DMS 273 (cell line): Measurements from ENCODE around the gene ZIC4.
A peak's percentile ranks its signal among the peaks of the same experiment; 100 is the strongest.

Experiments used
- DNase-seq: peaks from one replicate; lab custom pipeline; 2025; ENCODE audit not compliant: unreplicated experiment; lab: John Stamatoyannopoulos, UW

ZIC4 gene

DNA sequence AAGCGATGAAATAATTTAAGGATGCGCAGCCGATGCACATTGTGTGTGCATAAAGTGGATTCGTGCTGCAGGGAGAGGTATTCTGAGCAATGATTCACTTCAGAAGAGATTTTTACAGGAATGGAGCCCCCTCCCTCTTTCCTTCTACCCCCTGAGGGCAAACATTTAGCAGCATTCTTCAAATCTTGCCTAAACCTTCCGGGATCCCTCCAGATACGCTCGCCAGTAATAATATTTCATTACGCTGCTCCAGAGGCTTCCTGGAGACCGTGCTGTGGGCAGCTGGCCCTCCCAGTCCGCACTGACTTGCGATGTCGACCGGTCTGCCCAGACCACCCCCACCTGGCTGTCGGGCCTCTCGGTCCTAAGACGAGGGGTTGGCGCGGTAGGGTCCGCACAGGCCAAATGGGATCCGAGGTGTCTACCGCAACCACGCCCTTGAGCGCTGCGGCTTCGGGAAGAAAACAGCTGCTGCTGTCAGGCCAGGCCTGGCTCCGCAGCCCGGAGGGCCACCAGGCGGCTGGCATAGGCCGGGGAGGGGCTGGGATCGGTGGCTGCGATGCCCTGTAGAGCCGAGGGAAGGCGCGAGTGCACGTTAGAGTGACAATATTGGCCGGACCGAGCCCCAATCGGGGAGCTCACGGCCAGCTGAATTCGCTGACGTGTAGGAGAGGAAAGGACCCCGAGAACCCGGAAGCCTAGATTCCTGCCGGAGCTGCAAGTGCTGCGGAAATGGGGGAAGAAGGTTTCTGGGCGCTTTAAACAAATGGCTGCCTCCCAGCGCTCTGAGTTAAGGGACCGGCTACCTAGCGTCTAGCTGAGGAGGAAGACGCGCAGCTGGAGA lies 14.3 kb downstream of the ZIC4 start:
- DNase-seq = no peak

DNA sequence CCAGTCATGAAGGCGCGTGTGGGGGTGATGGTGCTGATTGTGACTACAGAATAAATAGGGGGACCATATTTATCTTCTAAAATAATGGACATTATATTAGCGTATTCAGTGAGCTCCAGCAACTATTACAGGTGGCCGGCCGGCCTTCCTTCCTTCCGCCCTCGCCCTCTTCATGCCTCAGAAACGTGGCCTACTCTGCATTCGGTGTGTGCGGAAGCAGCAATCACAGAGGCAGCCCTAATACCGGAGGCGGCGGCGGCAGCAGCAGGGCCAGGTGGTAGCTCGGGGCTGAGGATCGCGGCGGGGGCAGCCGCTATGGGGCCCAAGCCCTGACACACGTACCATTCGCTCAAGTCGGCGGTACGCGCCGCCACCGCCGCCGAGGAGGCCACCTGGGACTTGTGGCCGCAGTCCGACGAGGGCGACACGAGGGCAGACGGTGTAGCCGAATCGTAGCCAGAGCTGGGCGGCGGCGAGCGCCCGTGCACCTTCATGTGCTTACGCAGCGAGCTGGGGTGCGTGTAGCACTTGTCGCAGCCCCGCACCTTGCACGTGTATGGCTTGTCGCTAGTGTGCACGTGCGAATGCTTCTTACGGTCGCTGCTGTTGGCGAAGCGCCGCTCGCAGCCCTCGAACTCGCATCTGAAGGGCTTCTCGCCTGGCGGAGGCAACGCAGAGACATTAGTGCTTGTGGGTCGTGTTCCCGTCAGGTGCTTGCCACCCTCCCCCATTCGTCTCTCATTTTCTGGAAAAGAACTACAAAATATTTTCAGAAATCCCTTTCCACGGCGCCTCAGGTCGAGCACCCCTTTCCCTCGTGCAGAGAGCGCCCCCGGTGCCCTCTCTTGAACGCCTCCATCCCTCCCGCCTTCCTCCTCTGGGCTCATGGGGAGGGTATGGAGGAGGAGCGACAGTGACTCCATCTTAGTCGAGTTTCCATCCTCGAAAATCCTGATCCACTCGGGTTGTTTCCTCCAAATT lies 15.5 kb downstream of the ZIC4 start:
- DNase-seq = no peak

DNA sequence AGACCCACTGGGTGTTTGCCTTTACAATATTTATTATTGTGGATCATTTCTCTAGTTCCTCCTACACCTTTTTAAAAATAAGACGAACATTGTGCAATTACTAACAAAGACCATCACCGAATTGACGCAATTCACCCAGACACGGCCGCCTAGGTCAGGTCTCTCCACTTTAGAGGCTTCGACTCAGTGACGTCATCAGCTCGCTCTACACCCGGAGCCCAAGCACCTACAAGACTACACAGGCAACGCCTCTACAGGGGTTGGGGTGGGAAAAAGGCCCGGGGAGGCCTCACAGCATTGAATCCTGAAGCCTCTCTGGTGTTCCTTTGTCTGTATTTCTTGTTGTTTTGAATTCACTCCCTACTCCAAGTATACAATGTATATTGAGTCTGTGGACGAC lies 16.6 kb downstream of the ZIC4 start:
- DNase-seq = no peak

DNA sequence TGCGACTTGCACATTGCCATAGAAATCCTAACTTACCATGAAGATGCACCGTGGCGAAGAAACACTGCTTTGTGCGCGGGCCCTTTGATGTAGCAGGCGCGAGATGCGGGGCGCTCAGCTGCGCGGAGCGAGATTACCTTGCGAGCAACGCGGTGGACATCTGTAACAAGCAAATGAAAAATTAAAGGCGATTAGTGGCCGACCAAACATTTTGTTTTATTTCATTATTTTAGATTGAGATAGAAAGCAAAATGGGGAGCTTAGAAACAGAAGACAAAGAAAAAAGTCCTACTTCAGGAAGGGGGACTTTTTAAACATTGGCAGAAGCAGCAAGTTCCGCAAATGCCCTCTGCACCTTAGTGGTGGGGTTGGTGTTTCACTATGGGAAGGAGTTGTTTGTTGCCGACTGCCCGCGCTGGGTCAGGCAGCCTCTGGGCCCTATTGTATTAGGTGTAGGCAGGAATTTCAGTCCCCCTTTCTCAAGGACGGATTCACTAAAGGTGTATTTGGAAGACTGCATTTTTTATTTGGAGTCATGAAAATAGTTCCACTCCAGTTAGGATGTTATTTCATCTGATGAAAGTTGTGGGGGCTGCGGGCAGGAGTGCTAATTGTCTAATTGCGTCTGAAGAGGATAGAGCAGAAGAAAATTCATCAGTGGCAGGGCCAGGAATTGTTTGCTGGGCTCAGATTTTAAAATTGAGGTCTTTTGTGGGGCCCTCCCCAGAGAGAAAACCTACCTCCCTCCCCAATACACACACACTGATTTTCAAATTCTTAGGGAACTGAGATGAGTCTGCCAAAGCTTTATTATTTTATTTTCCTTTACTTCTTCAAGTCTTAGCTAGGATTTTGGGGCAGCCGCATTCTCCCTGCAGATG lies 17.4 kb downstream of the ZIC4 start:
- no peak for DNase-seq

DNA sequence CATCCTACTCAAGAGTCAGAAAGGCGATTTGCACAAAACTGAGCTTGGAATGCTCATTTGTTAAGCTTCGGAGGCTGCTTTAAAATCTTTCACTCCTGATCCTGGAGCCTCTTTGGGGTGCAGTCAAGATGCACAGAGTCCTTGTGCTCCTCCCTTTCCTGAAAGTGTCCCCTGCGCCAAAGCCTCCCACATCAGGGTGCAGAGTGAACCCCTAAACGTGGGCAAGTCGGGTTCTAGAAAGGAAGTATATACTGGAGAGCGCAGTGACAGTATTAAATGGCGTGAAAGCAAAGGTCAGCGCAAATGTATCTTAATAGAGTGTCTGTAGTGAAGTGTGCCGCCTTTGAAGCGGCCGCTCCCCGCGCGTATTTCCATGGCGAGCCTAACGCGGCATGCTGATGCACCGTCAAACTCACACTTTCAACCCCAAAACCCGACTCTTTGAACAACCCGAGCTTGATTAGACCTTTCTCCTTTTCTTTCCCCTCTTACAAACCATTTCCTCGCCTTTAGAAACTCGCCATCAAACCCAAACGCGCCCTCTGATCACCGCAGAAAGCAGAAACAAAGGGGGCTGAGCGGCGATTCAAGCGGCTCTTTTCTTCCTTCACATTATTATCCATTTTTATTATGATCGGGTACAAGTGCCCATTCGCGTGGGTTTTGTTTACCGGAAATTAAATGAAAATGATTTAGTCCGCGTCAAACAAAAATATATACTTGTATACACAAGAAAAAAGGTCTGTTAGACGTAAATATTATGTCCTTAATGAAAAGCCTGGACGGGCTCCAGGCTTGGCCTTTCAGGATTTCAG lies 18.3 kb downstream of the ZIC4 start:
- no peak for DNase-seq

DNA sequence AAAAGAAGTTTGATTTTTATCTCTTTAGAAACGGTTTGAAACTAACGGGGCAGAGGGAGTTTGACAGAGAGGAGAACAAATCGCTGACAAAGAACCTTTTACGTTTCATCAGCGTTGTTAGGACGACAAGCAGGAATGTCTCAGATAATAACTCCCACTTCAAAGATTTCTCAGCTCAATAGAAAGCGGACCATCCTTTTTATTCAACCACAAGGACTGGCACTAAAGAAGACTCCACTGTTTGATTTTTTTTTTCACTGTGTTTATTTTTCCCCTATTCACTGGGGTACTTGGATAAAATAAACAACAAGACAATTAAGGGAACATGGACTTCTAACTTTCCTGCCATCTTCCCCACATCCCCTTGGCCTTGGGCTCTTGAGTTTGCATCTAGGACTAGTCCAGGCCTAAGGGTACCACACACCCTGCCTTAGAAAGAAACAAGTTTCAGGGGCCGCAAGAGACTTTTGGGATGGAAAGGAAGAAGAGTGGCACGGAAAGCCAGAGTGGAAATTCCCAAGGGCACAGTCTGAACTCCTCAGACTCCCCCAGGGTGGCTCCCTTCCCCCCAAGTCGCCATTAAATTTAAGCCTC lies 19.0 kb downstream of the ZIC4 start:
- no peak for DNase-seq

DNA sequence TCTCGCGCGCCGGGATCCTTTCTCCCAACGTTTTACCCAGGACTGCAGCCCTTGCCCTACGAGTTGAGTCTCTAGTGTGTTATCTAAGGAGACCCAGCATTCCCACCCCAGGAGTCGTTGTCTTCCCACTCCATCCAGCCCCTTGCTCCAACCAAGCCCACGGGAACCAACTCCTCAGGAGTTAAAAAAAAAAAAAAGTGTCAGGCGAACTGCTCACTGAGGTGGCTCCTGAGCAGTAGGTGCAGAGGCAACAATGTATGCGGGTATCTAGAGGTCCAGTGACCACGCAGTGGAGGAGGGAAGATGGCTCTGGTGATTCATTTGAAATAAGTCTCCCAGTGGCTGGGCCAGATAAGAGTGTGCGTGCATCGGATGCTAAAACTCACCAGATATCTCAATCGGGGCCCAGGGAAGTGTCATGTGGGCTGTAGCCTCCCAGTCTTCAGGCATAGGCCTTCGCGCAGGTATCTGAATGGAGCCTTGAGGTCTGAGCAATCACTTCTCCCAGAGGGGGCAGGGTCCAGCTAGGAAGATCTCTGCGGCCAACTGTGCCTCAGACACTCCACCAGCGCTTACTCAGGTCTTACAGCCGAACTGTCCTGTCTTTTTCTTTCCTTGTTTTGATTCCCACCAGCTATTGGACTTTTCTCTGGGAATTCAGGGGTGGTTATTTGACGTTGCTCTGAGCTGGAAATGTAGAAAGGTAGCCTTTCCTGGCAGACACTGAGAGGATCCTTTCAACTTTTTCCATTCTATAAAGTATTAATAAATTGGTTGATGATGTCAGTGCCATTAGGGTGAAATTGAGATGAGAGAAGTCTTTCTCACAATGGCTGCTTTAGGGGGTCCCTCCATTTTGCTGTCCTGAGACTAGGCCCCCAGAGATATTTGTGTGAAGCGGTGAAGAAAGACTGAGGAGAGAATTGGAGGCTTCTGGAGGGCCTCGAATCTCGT lies 21.0 kb downstream of the ZIC4 start:
- DNase-seq = no peak

DNA sequence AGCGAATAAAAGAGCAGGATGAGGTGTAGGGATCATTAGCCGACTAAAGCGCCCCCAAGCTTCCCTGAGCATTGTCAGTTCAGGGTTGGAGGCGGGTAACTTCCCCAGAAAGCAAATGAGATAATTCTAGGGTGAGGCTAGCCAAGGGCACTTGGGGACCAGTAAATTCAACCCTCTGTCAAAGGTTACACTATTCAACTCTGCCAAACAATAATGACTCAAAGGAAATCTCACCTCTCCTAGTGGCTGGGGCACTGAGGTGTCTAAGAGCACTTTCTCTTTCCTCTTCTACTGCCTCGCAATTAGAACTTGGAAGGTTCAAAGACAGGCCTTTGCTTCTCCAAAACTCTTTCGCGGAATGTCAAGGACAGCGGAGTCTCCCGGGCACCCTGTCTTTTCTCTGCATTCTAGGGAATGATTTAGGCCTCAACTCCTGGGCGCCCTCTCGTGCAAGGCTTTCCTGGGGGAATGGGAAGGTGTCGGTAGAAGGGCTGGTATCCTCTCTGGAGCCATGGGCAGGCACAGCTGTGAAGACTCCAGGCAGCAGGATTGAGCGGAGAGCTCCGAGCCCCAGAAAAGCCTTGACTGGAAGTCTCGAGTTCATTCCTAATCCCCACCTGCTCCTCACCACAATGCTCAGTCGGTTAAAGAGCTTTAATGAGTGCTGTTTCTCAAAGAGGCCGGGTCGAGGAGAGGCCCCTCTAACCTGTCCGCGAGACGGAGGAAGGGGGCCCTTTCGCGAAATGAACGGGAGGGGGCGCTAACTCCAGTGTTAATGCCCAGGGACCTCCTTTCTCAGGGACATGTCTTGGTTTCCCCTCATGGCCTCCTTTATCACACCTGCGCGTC lies 21.9 kb downstream of the ZIC4 start:
- peak; percentile 16 for DNase-seq

DNA sequence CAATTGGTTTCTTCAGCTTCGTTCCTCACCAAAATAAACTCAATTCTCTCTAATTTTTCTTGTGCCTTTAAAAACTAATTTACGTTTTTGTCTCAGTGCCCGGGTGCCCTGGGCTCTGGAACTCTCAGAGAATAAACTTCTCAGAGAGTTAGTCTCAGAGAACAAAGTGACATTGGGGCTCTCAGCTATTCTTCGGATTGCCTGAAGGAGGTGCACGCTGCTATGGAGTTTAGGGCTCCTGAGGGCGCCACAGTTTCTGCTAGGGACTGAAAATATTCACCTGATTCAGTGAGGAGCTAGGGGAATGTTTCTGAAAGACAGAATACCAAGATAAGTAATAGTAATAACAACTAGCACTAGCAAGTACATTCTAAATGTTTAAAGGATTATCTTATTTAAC lies 22.7 kb downstream of the ZIC4 start:
- peak; percentile 52 for DNase-seq

DNA sequence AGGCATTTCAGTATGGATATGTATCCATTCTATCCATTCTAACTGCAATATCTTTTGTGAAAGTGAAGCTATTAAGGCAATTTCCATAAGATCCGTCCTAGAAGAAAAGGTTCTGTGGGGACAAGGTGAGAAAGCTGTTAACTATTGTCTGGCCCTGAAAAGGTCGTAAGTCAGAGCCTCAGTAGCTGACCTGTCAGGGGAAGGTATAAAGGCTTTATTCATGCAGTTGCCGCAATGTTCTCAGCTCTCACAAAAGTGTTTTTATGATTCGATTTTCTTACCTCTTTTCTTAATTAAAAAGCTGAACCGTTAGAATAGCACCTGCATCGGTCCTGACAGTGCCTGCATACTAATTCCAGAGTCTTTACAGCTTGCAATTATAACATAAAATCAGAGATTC lies 24.7 kb downstream of the ZIC4 start:
- no peak for DNase-seq

DNA sequence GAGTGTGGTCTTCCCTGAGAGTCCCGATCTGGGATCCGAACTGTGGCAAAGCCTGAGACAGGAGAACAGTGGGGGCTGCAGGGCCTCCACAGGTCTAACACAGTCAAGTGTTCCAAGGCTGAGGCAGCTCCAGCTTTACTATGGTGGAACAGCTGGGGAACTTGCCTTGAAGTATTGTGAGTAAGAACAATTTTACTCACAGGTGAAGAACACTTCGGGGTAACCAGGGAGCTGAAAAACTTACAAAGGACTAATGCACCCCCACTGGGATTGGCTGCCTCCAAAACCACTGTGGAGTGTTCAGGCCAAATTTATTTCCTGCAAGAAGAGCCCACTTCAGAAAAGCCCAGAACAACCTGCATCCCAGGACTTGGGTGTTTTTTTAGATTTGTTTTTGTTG lies 25.4 kb downstream of the ZIC4 start:
- DNase-seq = no peak

DNA sequence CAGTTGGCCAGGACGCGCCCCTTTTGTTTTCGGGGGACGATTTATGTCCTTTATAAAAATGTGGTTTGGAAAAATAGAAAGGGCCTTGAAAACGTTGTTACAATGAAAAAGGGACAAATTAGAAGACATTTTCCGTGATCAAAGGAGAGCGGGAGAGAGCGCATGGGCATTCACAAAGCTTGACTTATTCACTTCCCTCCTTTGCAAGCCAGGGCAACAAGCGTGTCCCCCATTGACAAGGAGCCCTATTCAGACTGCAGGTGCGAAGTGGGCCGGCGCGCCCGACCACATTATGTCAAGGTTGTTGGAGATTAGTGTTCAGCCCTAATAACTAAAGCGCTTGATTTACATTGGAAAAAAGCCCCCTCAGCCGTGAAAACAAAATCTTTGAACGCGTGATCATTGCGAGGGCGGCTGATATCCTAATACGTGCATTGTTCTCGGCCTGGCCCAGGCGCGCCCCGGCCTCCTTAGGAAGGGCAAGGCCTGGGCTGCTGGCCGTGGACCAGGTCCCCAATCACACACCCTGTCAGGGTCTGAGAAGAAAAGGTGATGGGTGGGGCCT lies 25.9 kb downstream of the ZIC4 start:
- no peak for DNase-seq

DNA sequence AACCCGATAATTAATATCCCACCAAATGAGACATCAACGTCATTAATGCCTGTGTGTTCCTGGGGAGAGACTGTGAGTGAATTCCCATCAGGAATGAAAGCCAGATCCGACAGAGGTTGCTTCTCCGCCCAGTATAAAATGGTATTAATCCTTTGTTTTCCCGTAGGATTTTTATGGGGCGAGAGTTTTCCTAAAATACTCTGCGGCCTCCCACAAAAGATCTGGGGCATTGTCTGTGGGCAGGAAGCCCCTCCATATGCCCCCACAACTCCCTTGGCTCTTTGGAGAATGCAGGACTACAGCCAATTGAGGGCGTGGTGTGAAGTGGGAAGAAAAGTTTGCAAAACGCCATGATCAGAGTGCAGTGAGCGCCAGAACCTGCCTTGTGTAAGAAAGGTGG lies 26.7 kb downstream of the ZIC4 start:
- DNase-seq = no peak

DNA sequence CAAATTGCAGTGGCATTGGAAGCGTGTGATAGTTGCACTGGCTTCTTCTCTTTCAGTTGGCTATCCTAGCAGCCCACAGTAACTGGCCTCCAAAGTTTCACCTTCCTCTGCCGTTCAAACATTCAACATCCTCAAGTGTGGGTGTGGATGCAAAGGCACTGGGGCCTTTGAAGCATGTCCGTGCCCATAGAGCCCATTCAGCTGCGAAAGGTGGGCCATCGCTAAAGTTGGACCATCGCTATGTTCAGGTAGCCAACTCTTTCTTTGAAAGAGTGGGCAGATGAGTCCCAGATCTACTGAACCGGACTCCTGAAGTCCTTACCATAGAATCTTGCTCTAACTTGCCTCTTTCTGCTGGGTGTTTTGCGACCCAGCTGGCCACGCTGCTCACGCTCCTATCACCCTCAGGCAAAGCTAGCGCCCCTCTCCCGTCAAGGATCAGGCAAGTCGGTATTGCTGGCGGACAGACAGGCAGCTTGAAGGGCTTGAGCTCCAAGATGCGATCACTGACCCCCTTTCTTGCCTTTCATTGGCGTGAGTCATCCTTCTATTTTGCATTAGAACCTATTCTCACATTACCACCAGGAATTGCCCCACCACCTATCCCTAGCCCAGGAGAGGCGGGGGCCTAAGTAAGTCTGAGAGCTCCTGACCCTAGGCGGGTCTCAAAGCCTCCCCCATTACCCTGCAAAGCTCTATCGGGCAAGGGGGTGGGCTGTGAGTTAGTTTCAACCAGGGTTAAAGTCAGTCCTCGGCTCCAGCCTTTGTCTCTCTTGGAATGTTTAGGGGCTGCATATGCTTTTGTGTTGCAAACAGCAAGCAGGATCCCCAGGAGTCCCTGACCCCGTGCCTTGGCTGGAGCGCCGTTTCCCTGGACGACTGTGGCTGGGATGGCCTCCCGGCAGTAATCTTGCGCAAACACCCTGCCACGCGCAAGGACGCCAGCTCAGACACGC lies 28.7 kb downstream of the ZIC4 start:
- DNase-seq = no peak

DNA sequence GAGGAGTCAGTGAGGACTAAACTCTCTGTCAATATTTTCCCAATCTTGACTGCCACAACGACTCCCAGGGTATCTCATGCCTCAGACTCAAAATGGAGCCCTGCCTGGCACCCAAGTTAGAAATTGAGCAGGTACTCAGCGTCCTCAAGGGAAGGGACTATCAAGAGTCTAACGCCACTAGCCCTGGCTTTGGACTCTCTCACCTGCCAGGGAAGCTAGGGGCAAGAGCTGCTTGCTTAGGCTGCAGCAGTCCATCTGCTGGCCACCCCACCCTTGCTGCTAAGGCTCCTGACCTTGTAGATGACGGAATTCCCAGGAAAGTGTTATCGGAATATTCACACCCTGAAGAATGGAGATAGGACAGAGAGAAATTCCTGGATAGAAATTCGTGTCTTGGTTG lies 33.0 kb downstream of the ZIC4 start:
- no peak for DNase-seq

DNA sequence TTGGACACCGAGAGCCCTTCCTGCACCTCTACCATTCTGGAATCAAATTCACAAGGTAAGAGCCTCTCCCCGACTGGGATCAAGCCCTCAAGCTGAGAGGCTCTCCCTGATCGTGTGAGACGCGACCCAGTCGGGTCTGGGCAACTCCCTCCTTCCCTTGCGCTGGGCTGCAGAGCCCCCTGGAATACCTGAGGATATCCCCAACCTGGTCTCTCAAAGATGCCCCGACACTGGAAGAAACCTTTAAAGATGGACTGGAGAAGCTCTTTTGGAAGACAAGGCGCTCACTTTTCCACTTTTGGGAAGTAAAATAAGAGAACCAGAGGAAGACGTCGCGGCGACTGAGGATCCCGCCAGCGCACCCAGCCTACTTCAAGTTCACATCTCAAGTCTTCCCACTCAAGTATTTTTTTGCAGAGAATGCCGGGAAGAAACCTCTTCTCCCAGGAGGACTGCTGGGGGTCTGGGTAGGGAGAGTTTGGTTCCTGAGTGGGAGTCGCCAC lies 33.8 kb downstream of the ZIC4 start:
- DNase-seq = no peak
